SH-SY5Y (cell line): ENCODE data around the gene PGGHG.

ENCODE experiments used
- GATA2 ChIP-seq: IDR thresholded peaks from 2 replicates; pipeline ENCODE4 v1.6.1; 2011; ENCODE audit warnings: mild to moderate bottlenecking, low read depth, low read length
- GATA3 ChIP-seq: IDR thresholded peaks from 2 replicates; pipeline ENCODE4 v1.6.1; 2011; ENCODE audit warnings: low read depth, mild to moderate bottlenecking, low read length, moderate library complexity

GRCh38 chr11:255816-256215, 33.1 kb upstream of the PGGHG start:
- TF ChIP-seq GATA2 = no peak
- no peak for TF ChIP-seq GATA3
